GM23338 (cell line): Measurements from ENCODE around the gene DCAF17. TPM values are rescaled to one million over a fixed set of nuclear protein-coding genes. Genes with fewer than 3 reads are reported as not detected.

Source experiments
- ATAC-seq: fragments of 200-7000 bp; cut with Tn5 transposase; 3 replicates; pipeline ENCODE4 v1.9.1; 2020
- DNase-seq: peaks from one replicate; pipeline ENCODE4 v3.0.0-alpha.2; 2015; ENCODE audit warnings: low spot score
- H2AFZ ChIP-seq: fragments of 200-600 bp; sonication (generic); 2 replicates; pipeline ENCODE4 v1.8.0; 2016; ENCODE audit warnings: antibody characterized with exemption, mild to moderate bottlenecking, moderate library complexity
- H3F3A ChIP-seq: fragments of 200-600 bp; sonication (generic); replicated peaks from 2 replicates; pipeline ENCODE4 v1.8.0; 2017; ENCODE audit warnings: antibody characterized with exemption, mixed run types, low read depth
- H3K27ac ChIP-seq: fragments of 200-600 bp; sonication (generic); 2 replicates; pipeline ENCODE4 v1.6.1; 2016; ENCODE audit warnings: low read depth
- H3K27me3 ChIP-seq: fragments of 200-600 bp; sonication (generic); 2 replicates; pipeline ENCODE4 v1.8.0; 2016; ENCODE audit warnings: mild to moderate bottlenecking, mixed run types, moderate library complexity; ENCODE audit not compliant: insufficient read depth
- H3K36me3 ChIP-seq: fragments of 200-600 bp; sonication (generic); 2 replicates; pipeline ENCODE4 v1.8.0; 2016; ENCODE audit warnings: mild to moderate bottlenecking; ENCODE audit not compliant: insufficient read depth
- H3K4me1 ChIP-seq: fragments of 200-600 bp; sonication (generic); 2 replicates; pipeline ENCODE4 v1.8.0; 2016; ENCODE audit warnings: mild to moderate bottlenecking, moderate library complexity; ENCODE audit not compliant: insufficient read depth
- H3K4me2 ChIP-seq: fragments of 200-600 bp; sonication (generic); 2 replicates; pipeline ENCODE4 v1.7.1; 2017; ENCODE audit warnings: mixed run types
- H3K4me3 ChIP-seq: fragments of 200-600 bp; sonication (generic); 2 replicates; pipeline ENCODE4 v1.6.1; 2016; ENCODE audit warnings: mixed run types
- H3K79me2 ChIP-seq: fragments of 200-600 bp; sonication (generic); replicated peaks from 2 replicates; pipeline ENCODE4 v1.8.0; 2017; ENCODE audit warnings: mild to moderate bottlenecking; ENCODE audit not compliant: insufficient read depth
- H3K9me2 ChIP-seq: fragments of 200-600 bp; sonication (generic); 2 replicates; pipeline ENCODE4 v1.8.0; 2017; ENCODE audit not compliant: insufficient read depth
- H4K20me1 ChIP-seq: fragments of 200-600 bp; sonication (generic); replicated peaks from 2 replicates; pipeline ENCODE4 v1.8.0; 2017; ENCODE audit warnings: mild to moderate bottlenecking; ENCODE audit not compliant: insufficient read depth
- H3K27ac Mint-ChIP-seq: 2 replicates; pipeline ENCODE4 v1.8.0; 2020; ENCODE audit warnings: inconsistent platforms, mild to moderate bottlenecking, moderate library complexity, mixed read lengths
- H3K27me3 Mint-ChIP-seq: 3 replicates; pipeline ENCODE4 v1.8.0; 2022; ENCODE audit warnings: low read depth, mild to moderate bottlenecking, moderate library complexity, mixed read lengths, inconsistent platforms; ENCODE audit not compliant: insufficient read depth, poor library complexity
- H3K36me3 Mint-ChIP-seq: 3 replicates; pipeline ENCODE4 v1.8.0; 2021; ENCODE audit warnings: low read depth, mild to moderate bottlenecking, inconsistent platforms, moderate library complexity, mixed read lengths
- H3K4me1 Mint-ChIP-seq: 3 replicates; pipeline ENCODE4 v1.8.0; 2020; ENCODE audit warnings: mild to moderate bottlenecking, inconsistent platforms, mixed read lengths
- H3K4me3 Mint-ChIP-seq: 3 replicates; pipeline ENCODE4 v1.8.0; 2021; ENCODE audit warnings: moderate library complexity, mild to moderate bottlenecking, inconsistent platforms, mixed read lengths
- H3K9me3 Mint-ChIP-seq: 3 replicates; pipeline ENCODE4 v1.8.0; 2020; ENCODE audit warnings: moderate library complexity, mild to moderate bottlenecking, inconsistent platforms, mixed read lengths
- CREB1 ChIP-seq: fragments of 250-450 bp; sonication (Bioruptor Pico); IDR thresholded peaks from 2 replicates; pipeline ENCODE4 v1.5.0; 2020; ENCODE audit warnings: low read depth, mild to moderate bottlenecking, moderate library complexity
- EZH2 ChIP-seq: fragments of 200-600 bp; sonication (generic); IDR thresholded peaks from one replicate; pipeline ENCODE4 v1.8.0; 2017; ENCODE audit warnings: antibody characterized with exemption, mild to moderate bottlenecking, low read depth; ENCODE audit not compliant: unreplicated experiment
- JUNB ChIP-seq: IDR thresholded peaks from one replicate; pipeline ENCODE4 v1.6.1; 2016; ENCODE audit warnings: antibody characterized with exemption; ENCODE audit not compliant: unreplicated experiment
- POLR2AphosphoS5 ChIP-seq: IDR thresholded peaks from 2 replicates; pipeline ENCODE4 v1.6.1; 2016; ENCODE audit warnings: antibody characterized with exemption, low read depth
- STAT1 ChIP-seq: IDR thresholded peaks from one replicate; pipeline ENCODE4 v1.6.1; 2016; ENCODE audit warnings: antibody characterized with exemption; ENCODE audit not compliant: unreplicated experiment
- ZNF114 ChIP-seq: fragments of 250-450 bp; sonication (Bioruptor Pico); IDR thresholded peaks from 2 replicates; pipeline ENCODE4 v1.5.0; 2020; ENCODE audit warnings: mild to moderate bottlenecking, moderate library complexity
- ZNF331 ChIP-seq: fragments of 250-450 bp; sonication (Bioruptor Pico); IDR thresholded peaks from 2 replicates; pipeline ENCODE4 v1.5.0; 2020; ENCODE audit warnings: low read depth, mild to moderate bottlenecking, moderate library complexity
- polyA plus RNA-seq: library from polyadenylated mRNA; unstranded; fragments of >200 nt; fragmentation: Nextera tagmentation; extraction: Ambion mirVana; gene quantifications from 2 replicates; pipeline ENCODE4 v1.2.1, GENCODE V29; 2016
- total RNA-seq: library from RNA; depleted of rRNA; stranded (reverse); fragments of >200 nt; shearing (Covaris generic); gene quantifications from 2 replicates; pipeline ENCODE4 v1.2.3, GENCODE V29; 2014
- TF ChIP-seq, protein P1 (sequence below): IDR thresholded peaks from one replicate; pipeline ENCODE4 v1.6.1; 2018; ENCODE audit warnings: antibody characterized with exemption; ENCODE audit not compliant: unreplicated experiment
- TF ChIP-seq, protein P2 (sequence below), 2 experiments: fragments of 200-600 bp in 1 of 2; sonication (generic) in 1 of 2; conservative IDR thresholded peaks; 2 replicates each; pipeline versions ENCODE4 v1.5.1 to v1.6.1; 2016 to 2017; ENCODE audit warnings: antibody characterized with exemption in 2 of 2, low read depth in 2 of 2, mild to moderate bottlenecking in 2 of 2, moderate library complexity in 1 of 2

Gene DCAF17
- total and polyA plus RNA-seq, 2 experiments from 2014 or later: 11.0 to 37.3 TPM

DNA sequence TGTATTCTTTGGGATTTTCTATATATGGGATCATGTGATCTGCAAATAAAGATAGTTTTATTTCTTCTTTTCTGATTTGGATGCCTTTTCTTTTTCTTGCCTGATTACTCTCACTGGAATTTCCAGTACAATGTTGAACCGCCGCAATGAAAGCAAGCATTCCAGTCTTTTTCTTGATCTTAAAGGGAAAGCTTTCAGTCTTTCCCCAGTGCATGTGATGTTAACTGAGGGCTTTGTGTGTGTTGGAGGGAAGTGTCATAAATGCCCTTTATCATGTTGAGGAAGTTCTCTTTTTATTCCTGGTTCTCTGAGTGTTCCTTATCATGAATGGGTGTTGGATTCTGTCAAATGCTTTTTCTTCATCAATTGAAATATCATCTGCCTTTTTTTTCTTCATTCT, 71.3 kb downstream of the DCAF17 start (continued):
- TF ChIP-seq, protein P1, sequence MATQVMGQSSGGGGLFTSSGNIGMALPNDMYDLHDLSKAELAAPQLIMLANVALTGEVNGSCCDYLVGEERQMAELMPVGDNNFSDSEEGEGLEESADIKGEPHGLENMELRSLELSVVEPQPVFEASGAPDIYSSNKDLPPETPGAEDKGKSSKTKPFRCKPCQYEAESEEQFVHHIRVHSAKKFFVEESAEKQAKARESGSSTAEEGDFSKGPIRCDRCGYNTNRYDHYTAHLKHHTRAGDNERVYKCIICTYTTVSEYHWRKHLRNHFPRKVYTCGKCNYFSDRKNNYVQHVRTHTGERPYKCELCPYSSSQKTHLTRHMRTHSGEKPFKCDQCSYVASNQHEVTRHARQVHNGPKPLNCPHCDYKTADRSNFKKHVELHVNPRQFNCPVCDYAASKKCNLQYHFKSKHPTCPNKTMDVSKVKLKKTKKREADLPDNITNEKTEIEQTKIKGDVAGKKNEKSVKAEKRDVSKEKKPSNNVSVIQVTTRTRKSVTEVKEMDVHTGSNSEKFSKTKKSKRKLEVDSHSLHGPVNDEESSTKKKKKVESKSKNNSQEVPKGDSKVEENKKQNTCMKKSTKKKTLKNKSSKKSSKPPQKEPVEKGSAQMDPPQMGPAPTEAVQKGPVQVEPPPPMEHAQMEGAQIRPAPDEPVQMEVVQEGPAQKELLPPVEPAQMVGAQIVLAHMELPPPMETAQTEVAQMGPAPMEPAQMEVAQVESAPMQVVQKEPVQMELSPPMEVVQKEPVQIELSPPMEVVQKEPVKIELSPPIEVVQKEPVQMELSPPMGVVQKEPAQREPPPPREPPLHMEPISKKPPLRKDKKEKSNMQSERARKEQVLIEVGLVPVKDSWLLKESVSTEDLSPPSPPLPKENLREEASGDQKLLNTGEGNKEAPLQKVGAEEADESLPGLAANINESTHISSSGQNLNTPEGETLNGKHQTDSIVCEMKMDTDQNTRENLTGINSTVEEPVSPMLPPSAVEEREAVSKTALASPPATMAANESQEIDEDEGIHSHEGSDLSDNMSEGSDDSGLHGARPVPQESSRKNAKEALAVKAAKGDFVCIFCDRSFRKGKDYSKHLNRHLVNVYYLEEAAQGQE: no peak
- no peak for TF ChIP-seq EZH2
- TF ChIP-seq STAT1: no peak

DNA sequence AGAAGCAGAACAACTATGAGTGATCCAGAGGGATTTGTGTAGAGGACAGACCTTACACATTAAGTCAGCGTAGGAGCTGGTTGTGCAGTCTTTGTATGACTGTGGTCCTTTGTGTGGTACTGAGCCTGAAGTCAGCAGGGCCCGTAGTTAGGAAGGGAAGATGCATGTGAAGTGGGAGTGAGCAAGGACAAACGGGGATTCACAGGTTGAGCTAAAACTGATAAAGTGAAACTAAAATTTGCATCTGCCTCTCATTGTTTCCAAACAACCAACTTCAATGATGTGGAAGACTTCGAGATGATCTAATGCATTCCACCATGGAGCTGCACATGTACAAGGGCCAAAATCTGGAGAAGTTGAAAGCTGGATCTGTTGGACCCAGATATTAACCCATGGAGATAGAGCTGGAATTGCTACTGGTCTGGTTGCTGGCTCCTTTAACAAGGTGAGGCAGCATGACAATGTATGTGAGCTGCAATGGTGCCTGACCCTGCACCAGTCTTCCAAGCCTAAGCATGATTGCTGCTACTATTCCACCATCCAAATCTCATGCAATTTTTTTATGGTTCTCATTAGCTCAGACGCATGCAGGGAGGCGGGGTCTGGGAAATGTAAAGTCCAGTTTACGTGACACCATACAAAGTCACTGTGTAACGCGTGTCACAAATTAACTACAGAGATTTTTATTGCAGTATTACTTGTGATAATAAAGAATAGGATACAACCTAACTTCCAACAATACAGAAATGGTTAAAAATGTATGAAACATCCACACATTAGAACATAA, 76.1 kb downstream of the DCAF17 start:
- Histone ChIP-seq H3F3A (no peaks in the 10 kb centered on the region), H3K4me3 (no peak overlapping the region), H3K36me3 (no peaks in the 10 kb centered on the region), H3K27ac (no peak overlapping the region), H3K9me2 (no peaks in the 10 kb centered on the region; the same call in 1 of the 2 replicates), H3K4me2 (no peak overlapping the region), H3K27me3 (no peaks in the 10 kb centered on the region), H2AFZ (no peak overlapping the region; the same call in 1 of the 2 replicates), H3K4me1 (no peaks in the 10 kb centered on the region), H4K20me1 (no peaks in the 10 kb centered on the region), H3K79me2 (no peaks in the 10 kb centered on the region)
- Mint-ChIP-seq H3K27ac (no peak overlapping the region), H3K27me3 (peaks cover 5% of the 10 kb centered on the region), H3K36me3 (no peaks in the 10 kb centered on the region), H3K4me3 (no peak overlapping the region), H3K4me1 (peaks cover 10% of the 10 kb centered on the region), H3K9me3 (no peaks in the 10 kb centered on the region)
- no peak for DNase-seq
- TF ChIP-seq EZH2 (no peak), JUNB (no peak), STAT1 (no peak), CREB1 (CRISPR knock-in tag) (no peak), ZNF114 (no peak), ZNF331 (CRISPR knock-in tag) (no peak), POLR2AphosphoS5 (no peak)
- TF ChIP-seq, protein P2, sequence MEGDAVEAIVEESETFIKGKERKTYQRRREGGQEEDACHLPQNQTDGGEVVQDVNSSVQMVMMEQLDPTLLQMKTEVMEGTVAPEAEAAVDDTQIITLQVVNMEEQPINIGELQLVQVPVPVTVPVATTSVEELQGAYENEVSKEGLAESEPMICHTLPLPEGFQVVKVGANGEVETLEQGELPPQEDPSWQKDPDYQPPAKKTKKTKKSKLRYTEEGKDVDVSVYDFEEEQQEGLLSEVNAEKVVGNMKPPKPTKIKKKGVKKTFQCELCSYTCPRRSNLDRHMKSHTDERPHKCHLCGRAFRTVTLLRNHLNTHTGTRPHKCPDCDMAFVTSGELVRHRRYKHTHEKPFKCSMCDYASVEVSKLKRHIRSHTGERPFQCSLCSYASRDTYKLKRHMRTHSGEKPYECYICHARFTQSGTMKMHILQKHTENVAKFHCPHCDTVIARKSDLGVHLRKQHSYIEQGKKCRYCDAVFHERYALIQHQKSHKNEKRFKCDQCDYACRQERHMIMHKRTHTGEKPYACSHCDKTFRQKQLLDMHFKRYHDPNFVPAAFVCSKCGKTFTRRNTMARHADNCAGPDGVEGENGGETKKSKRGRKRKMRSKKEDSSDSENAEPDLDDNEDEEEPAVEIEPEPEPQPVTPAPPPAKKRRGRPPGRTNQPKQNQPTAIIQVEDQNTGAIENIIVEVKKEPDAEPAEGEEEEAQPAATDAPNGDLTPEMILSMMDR (conservative IDR thresholded peaks at IDR 0.05; ENCODE audit: low read depth in 2 of 2): no peak
- TF ChIP-seq, protein P1: no peak
- ATAC-seq: no peak
